K562 (cell line): Measurements from ENCODE around the gene EHBP1. TPM values are rescaled to one million over a fixed set of nuclear protein-coding genes. Genes with fewer than 3 reads are reported as not detected.

Experiments
- IFI16 ChIP-seq: fragments of 250-450 bp; sonication (Bioruptor Pico); IDR thresholded peaks from 2 replicates; pipeline ENCODE4 v2.1.2; 2022; ENCODE audit warnings: mild to moderate bottlenecking, inconsistent platforms
- ILF3 ChIP-seq: fragments of 450-650 bp; IDR thresholded peaks from 2 replicates; pipeline ENCODE4 v1.6.1; 2018; ENCODE audit warnings: antibody characterized with exemption, mild to moderate bottlenecking, moderate library complexity, borderline replicate concordance
- KLF6 ChIP-seq: fragments of 250-450 bp; sonication (Bioruptor Pico); IDR thresholded peaks from 2 replicates; pipeline ENCODE4 v1.4.0; 2020; ENCODE audit warnings: mild to moderate bottlenecking, moderate library complexity, borderline replicate concordance
- MBD2 ChIP-seq: sonication (generic); IDR thresholded peaks from 2 replicates; pipeline ENCODE4 v1.6.1; 2016; ENCODE audit warnings: low read depth, borderline replicate concordance
- NR2C1 ChIP-seq, 2 experiments: fragments of 450-650 bp; IDR thresholded peaks; 2 replicates each; pipeline ENCODE4 v1.6.1; 2017; ENCODE audit warnings: mild to moderate bottlenecking in 2 of 2, antibody characterized with exemption in 1 of 2, inconsistent platforms in 1 of 2, missing compliant biosample characterization in 1 of 2, missing genetic modification characterization in 1 of 2
- OTX1 ChIP-seq: fragments of 450-650 bp; formaldehyde crosslinking; IDR thresholded peaks from 2 replicates; pipeline ENCODE4 v1.4.0; 2022; ENCODE audit warnings: mild to moderate bottlenecking
- SAP30 ChIP-seq: fragments of 200-600 bp; sonication (generic); IDR thresholded peaks from 2 replicates; pipeline ENCODE4 v1.6.1; 2012; ENCODE audit warnings: borderline replicate concordance, low read depth, mild to moderate bottlenecking, moderate library complexity, low read length, control low read depth, inconsistent platforms; ENCODE audit not compliant: insufficient read depth, poor library complexity, severe bottlenecking
- polyA plus RNA-seq, 8 experiments: library from polyadenylated mRNA; depleted of rRNA in 4 of 8; stranded (reverse) in 5 of 8; unstranded in 3 of 8; fragments of >200 nt; fragmentation: Nextera tagmentation in 2 of 8; fragmentation: Illumina TruSeq in 1 of 8; extraction: Ambion mirVana in 2 of 8; extraction: Trizol in 1 of 8; gene quantifications; 2 replicates each; pipeline versions ENCODE4 v1.2.1 to v1.2.3, GENCODE V29; 2011 to 2014; ENCODE audit warnings: inconsistent platforms in 1 of 8, missing spikeins in 1 of 8
- total RNA-seq, 7 experiments: library from RNA; depleted of rRNA in 6 of 7; stranded (reverse); fragments of >200 nt in 6 of 7; fragmentation: Illumina TruSeq in 2 of 7; extraction: Trizol in 2 of 7; gene quantifications; 2 replicates each; pipeline versions ENCODE4 v1.2.1 to v1.2.3, GENCODE V29; 2011 to 2021; ENCODE audit warnings: low replicate concordance in 1 of 7
- TF ChIP-seq, protein P1 (sequence below): fragments of 150-350 bp; IDR thresholded peaks from 2 replicates; pipeline ENCODE4 v1.6.1; 2014; ENCODE audit warnings: low read depth, mild to moderate bottlenecking, low read length, borderline replicate concordance
- TF ChIP-seq, protein P2 (sequence below), 2 experiments: IDR thresholded peaks; 2 replicates each; pipeline ENCODE4 v1.6.1; 2012; ENCODE audit warnings: improper control_type of control experiment in 2 of 2, low read depth in 2 of 2, low read length in 2 of 2, borderline replicate concordance in 1 of 2
- TF ChIP-seq, protein P3 (sequence below): fragments of 450-650 bp; IDR thresholded peaks from 2 replicates; pipeline ENCODE4 v1.6.1; 2017; ENCODE audit warnings: antibody characterized with exemption, mild to moderate bottlenecking

The EHBP1 gene
- total and polyA plus RNA-seq, 9 of the 15 experiments (the other 6 are each of a cell fraction or from before 2014, with no cell fraction given): 8.9 to 26.6 (median 19.3) TPM

DNA sequence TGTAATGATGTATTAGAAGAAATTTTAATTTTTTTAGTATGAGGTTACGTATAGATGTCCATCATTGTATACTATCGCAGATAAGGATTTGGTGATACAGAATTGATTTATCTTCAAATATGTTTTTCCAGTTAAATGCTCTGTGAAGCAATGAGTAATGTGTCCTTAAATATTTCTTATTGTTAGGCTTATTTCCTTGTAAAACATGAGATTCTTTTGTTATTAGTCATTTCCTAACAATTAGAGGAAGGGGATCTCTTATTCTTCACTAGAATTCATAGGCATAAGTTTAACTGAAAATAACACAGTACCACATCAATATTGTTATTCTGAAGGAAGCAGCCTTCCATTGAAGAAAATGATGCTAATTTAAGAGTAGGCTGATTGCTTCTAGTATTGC, 329.7 kb downstream of the EHBP1 start (continued):
- TF ChIP-seq SAP30 (no peak), OTX1 (CRISPR knock-in tag) (no peak), ILF3 (no peak), NR2C1 (IDR thresholded peaks at IDR 0.05) (no peak), NR2C1 (tag; IDR thresholded peaks at IDR 0.05) (no peak), IFI16 (CRISPR knock-in tag) (no peak), MBD2 (no peak), KLF6 (CRISPR knock-in tag) (no peak)
- TF ChIP-seq, protein P1, sequence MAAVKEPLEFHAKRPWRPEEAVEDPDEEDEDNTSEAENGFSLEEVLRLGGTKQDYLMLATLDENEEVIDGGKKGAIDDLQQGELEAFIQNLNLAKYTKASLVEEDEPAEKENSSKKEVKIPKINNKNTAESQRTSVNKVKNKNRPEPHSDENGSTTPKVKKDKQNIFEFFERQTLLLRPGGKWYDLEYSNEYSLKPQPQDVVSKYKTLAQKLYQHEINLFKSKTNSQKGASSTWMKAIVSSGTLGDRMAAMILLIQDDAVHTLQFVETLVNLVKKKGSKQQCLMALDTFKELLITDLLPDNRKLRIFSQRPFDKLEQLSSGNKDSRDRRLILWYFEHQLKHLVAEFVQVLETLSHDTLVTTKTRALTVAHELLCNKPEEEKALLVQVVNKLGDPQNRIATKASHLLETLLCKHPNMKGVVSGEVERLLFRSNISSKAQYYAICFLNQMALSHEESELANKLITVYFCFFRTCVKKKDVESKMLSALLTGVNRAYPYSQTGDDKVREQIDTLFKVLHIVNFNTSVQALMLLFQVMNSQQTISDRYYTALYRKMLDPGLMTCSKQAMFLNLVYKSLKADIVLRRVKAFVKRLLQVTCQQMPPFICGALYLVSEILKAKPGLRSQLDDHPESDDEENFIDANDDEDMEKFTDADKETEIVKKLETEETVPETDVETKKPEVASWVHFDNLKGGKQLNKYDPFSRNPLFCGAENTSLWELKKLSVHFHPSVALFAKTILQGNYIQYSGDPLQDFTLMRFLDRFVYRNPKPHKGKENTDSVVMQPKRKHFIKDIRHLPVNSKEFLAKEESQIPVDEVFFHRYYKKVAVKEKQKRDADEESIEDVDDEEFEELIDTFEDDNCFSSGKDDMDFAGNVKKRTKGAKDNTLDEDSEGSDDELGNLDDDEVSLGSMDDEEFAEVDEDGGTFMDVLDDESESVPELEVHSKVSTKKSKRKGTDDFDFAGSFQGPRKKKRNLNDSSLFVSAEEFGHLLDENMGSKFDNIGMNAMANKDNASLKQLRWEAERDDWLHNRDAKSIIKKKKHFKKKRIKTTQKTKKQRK: no peak
- TF ChIP-seq, protein P2, sequence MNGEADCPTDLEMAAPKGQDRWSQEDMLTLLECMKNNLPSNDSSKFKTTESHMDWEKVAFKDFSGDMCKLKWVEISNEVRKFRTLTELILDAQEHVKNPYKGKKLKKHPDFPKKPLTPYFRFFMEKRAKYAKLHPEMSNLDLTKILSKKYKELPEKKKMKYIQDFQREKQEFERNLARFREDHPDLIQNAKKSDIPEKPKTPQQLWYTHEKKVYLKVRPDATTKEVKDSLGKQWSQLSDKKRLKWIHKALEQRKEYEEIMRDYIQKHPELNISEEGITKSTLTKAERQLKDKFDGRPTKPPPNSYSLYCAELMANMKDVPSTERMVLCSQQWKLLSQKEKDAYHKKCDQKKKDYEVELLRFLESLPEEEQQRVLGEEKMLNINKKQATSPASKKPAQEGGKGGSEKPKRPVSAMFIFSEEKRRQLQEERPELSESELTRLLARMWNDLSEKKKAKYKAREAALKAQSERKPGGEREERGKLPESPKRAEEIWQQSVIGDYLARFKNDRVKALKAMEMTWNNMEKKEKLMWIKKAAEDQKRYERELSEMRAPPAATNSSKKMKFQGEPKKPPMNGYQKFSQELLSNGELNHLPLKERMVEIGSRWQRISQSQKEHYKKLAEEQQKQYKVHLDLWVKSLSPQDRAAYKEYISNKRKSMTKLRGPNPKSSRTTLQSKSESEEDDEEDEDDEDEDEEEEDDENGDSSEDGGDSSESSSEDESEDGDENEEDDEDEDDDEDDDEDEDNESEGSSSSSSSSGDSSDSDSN (IDR thresholded peaks at IDR 0.05; ENCODE audit: borderline replicate concordance in 1 of 2, low read depth in 2 of 2, low read length in 2 of 2): no peak
- TF ChIP-seq, protein P3, sequence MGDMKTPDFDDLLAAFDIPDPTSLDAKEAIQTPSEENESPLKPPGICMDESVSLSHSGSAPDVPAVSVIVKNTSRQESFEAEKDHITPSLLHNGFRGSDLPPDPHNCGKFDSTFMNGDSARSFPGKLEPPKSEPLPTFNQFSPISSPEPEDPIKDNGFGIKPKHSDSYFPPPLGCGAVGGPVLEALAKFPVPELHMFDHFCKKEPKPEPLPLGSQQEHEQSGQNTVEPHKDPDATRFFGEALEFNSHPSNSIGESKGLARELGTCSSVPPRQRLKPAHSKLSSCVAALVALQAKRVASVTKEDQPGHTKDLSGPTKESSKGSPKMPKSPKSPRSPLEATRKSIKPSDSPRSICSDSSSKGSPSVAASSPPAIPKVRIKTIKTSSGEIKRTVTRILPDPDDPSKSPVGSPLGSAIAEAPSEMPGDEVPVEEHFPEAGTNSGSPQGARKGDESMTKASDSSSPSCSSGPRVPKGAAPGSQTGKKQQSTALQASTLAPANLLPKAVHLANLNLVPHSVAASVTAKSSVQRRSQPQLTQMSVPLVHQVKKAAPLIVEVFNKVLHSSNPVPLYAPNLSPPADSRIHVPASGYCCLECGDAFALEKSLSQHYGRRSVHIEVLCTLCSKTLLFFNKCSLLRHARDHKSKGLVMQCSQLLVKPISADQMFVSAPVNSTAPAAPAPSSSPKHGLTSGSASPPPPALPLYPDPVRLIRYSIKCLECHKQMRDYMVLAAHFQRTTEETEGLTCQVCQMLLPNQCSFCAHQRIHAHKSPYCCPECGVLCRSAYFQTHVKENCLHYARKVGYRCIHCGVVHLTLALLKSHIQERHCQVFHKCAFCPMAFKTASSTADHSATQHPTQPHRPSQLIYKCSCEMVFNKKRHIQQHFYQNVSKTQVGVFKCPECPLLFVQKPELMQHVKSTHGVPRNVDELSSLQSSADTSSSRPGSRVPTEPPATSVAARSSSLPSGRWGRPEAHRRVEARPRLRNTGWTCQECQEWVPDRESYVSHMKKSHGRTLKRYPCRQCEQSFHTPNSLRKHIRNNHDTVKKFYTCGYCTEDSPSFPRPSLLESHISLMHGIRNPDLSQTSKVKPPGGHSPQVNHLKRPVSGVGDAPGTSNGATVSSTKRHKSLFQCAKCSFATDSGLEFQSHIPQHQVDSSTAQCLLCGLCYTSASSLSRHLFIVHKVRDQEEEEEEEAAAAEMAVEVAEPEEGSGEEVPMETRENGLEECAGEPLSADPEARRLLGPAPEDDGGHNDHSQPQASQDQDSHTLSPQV: no peak
